Lower leg skin (tissue), 4 donors: Measurements from ENCODE around the gene CTNS. TPM values are rescaled to one million over a fixed set of nuclear protein-coding genes. Genes with fewer than 3 reads are reported as not detected.

Source experiments
- DNase-seq, 2 donors: peaks; one replicate each; pipeline ENCODE4 v3.0.0-alpha.2; 2019; ENCODE audit warnings: low spot score in 2 of 2
- H3K4me3 ChIP-seq: fragments of 200-600 bp; sonication (generic); 2 replicates; pipeline ENCODE4 v1.5.1; 2017; ENCODE audit warnings: mild to moderate bottlenecking, low read depth; ENCODE audit not compliant: poor library complexity, severe bottlenecking
- POLR2A ChIP-seq, 2 donors: fragments of 450-650 bp; IDR thresholded peaks; one replicate each; pipeline ENCODE4 v1.6.1; 2016 to 2017; ENCODE audit warnings: antibody characterized with exemption in 2 of 2, mild to moderate bottlenecking in 1 of 2, moderate library complexity in 1 of 2
- WGBS, 2 donors: methylation state at CpG; one replicate each; pipeline ENCODE4 v1.1.5; 2018; 5-methylcytosine and 5-hydroxymethylcytosine counted together
- intact Hi-C: fragments of 100-400 bp; cut with DNase I; formaldehyde crosslinking; loops from one replicate; pipeline ENCODE4 v1.15.0; 2023; ENCODE audit warnings: low total_unique reads
- total RNA-seq, 4 donors: library from RNA; depleted of rRNA; stranded (reverse); fragments of >200 nt; gene quantifications; one replicate each; pipeline ENCODE4 v1.1.0, GENCODE V29; 2016
- TF ChIP-seq, protein P1 (sequence below), 3 donors: fragments of 450-650 bp; IDR thresholded peaks; one replicate each; pipeline ENCODE4 v1.5.1; 2016; ENCODE audit warnings: antibody characterized with exemption in 3 of 3, mild to moderate bottlenecking in 3 of 3, moderate library complexity in 2 of 3

Gene CTNS
- total RNA-seq, 4 donors from 2014 or later = 23.7 to 40.0 (median 29.6) TPM

DNA sequence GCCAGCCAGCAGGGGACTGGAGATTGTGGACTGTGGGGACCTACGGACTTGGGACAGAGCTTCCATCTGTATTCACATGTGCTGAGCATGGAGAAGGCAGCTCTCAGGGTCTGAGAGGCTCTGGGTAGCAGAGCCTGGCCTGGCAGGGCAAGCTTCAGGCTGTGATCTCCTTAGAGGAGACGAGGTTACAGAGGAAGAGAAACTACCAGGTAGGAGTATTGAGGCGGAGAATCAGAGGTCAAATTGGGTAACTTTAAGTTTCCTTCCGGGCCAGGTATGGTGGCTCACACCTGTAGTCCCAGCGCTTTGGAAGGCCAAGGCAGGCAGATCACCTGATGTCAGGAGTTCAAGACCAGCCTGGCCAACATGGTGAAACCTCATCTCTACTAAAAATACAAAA lies 8.8 kb downstream of the CTNS start:
- no peak for DNase-seq
- no peak overlapping the region for H3K4me3 ChIP-seq
- WGBS, 2 donors = 60 to 97% methylated on average over 5 of the region's 5 CpGs
- no peak for TF ChIP-seq POLR2A (IDR thresholded peaks at IDR 0.05)
- TF ChIP-seq, protein P1, sequence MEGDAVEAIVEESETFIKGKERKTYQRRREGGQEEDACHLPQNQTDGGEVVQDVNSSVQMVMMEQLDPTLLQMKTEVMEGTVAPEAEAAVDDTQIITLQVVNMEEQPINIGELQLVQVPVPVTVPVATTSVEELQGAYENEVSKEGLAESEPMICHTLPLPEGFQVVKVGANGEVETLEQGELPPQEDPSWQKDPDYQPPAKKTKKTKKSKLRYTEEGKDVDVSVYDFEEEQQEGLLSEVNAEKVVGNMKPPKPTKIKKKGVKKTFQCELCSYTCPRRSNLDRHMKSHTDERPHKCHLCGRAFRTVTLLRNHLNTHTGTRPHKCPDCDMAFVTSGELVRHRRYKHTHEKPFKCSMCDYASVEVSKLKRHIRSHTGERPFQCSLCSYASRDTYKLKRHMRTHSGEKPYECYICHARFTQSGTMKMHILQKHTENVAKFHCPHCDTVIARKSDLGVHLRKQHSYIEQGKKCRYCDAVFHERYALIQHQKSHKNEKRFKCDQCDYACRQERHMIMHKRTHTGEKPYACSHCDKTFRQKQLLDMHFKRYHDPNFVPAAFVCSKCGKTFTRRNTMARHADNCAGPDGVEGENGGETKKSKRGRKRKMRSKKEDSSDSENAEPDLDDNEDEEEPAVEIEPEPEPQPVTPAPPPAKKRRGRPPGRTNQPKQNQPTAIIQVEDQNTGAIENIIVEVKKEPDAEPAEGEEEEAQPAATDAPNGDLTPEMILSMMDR (IDR thresholded peaks at IDR 0.05) = no peak
- intact Hi-C loops = no loop called here

DNA sequence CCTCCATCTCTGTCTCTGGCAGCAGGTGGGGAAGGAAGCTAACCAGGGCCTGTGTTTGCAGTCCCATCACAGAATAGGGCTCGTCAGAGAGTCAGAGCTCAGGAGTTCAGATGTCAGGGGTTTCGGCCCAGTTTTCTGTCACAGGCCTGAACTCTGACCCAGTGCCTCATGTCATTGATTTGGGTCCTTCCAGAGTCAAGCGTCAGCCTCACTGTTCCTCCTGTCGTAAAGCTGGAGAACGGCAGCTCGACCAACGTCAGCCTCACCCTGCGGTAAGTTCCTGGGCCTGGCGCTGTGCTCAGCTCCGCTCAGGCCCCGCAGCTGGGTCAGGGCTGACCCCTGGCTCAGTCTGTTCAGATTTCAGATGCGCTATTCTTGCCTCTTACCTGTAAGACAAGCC lies 10.7 kb downstream of the CTNS start:
- intact Hi-C loops = no loop called here

DNA sequence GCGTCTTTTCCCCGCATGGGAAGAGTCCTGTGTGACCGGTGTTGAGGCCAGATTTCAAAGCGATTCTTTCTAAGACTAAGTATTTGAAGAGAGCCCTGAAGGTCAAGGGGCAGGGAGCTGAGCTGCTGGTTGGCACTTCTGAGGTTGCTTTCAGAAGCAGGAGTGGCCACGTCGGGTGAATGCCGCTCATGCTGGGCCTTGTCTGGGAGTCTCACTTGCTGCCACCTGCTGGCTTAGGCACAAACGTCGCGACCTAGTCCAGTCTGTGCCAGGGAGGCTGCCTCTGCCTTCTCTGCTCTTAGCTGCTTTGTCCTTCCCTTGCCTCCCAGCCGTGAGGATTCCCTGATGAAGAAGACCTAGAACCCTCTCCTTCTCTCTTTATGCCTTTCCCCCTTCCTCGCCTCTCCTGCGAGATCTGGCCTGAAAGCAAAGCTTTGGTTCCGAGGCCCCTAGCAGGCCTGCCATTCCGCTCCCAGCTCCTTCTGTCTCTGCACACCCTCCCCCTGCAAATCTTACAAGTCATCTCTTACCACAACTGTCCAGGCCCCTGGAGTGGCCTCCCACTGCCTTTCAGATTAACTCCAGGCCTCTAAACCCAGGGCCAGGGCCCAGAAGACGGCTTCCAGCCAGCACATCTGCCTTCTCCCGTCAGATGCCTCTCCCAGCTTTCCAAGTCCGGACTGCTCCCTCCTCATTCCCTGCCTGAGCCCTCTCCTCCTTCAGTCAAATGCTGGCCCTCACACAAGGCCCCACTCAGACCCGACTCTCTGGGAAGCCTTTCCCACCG lies 11.4 kb downstream of the CTNS start:
- intact Hi-C loops = no loop called here
- no peak for TF ChIP-seq POLR2A (IDR thresholded peaks at IDR 0.05)
- TF ChIP-seq, protein P1 (IDR thresholded peaks at IDR 0.05) = no peak
- WGBS, 2 donors = 53 to 54% methylated on average over 20 of the region's 20 CpGs
- DNase-seq = no peak
- H3K4me3 ChIP-seq = no peak overlapping the region

More for the DNA sequence above, 10.7 kb downstream of the CTNS start:
- H3K4me3 ChIP-seq = no peak overlapping the region
- TF ChIP-seq POLR2A (IDR thresholded peaks at IDR 0.05) = no peak
- TF ChIP-seq, protein P1 (IDR thresholded peaks at IDR 0.05) = no peak
- DNase-seq = no peak
- 80 to 87% methylated on average over 12 of the region's 12 CpGs for WGBS, 2 donors

DNA sequence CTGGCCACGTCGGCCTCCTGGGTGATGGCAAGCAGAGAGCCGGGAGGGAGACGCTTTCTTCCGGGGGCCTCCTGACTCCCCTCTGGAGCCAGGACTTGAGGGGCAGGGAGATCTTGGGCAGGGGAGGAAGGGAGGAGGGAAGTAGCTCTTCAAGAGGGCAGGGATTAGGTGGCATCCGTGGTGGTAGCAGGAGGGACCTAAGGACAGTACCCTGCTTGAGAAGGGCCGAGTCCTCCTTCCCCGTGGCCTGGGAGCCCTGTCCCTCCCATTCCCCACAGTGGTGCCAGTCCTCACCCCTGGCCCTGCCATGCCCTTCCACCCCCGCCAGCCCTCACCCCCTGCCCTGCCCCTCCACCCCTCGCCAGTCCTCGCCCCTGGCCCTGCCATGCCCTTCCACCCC lies 19.2 kb downstream of the CTNS start:
- TF ChIP-seq POLR2A (IDR thresholded peaks at IDR 0.05) = no peak
- TF ChIP-seq, protein P1 (IDR thresholded peaks at IDR 0.05) = no peak
- 77 to 85% methylated on average over 9 to 11 of the region's 11 CpGs for WGBS, 2 donors
- H3K4me3 ChIP-seq = no peak overlapping the region
- intact Hi-C loops = no loop called here
- no peak for DNase-seq

DNA sequence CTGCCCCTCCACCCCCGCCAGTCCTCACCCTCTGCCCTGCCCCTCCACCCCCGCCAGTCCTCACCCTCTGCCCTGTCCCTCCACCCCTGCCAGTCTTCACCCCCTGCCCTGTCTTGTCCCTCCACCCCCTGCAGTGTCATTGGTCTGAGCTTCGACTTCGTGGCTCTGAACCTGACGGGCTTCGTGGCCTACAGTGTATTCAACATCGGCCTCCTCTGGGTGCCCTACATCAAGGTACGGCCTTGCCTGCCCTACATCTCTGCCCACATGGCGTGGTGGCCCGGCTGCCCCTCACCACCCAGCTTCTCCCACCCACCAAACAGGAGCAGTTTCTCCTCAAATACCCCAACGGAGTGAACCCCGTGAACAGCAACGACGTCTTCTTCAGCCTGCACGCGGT lies 19.8 kb downstream of the CTNS start:
- TF ChIP-seq, protein P1 (IDR thresholded peaks at IDR 0.05) = no peak
- no peak for TF ChIP-seq POLR2A (IDR thresholded peaks at IDR 0.05)
- WGBS, 2 donors = 89 to 90% methylated on average over 13 to 14 of the region's 16 CpGs
- H3K4me3 ChIP-seq = no peak overlapping the region
- no peak for DNase-seq
- intact Hi-C loops = no loop called here
